Suppressor macrophage treated with lipopolysaccharide for 1 hour (primary cell): ENCODE measurements around the gene EDARADD.
"Not testable (repeated sequence)": the region's sequence is repeated elsewhere in the genome, so short reads cannot be mapped to it uniquely, and the experiment has no call there.

ENCODE experiments used
- DNase-seq, 3 donors: peaks; one replicate each; pipeline ENCODE4 v3.0.0-alpha.2; 2020 to 2022

Gene EDARADD

GRCh38 chr1:236440373-236440772, 46.3 kb downstream of the EDARADD start:
- DNase-seq: no peak

- no peak for DNase-seq
Measured at GRCh38 chr1:236450779-236451178, 56.7 kb downstream of the EDARADD start.

GRCh38 chr1:236451796-236452373, 57.8 kb downstream of the EDARADD start:
- peak; percentile 50 to 76 (median 71) for DNase-seq

- peak; percentile 33 to 56 (median 46) for DNase-seq
Measured at GRCh38 chr1:236455243-236455642, 61.2 kb downstream of the EDARADD start.

GRCh38 chr1:236457775-236458174, 63.7 kb downstream of the EDARADD start:
- no peak for DNase-seq

GRCh38 chr1:236458996-236459395, 64.9 kb downstream of the EDARADD start:
- no peak for DNase-seq

- no peak for DNase-seq
Measured at GRCh38 chr1:236460103-236460502, 66.0 kb downstream of the EDARADD start.

GRCh38 chr1:236464197-236464596, 70.1 kb downstream of the EDARADD start:
- not testable (repeated sequence) for DNase-seq

- DNase-seq: no peak
Measured at GRCh38 chr1:236465231-236465958, 71.3 kb downstream of the EDARADD start.

GRCh38 chr1:236465959-236466303, 71.8 kb downstream of the EDARADD start:
- DNase-seq: no peak

GRCh38 chr1:236467327-236467641, 73.2 kb downstream of the EDARADD start:
- DNase-seq: no peak

- no peak for DNase-seq
Measured at GRCh38 chr1:236468625-236469024, 74.5 kb downstream of the EDARADD start.

- no peak for DNase-seq
Measured at GRCh38 chr1:236469466-236469865, 75.4 kb downstream of the EDARADD start.

- DNase-seq: no peak
Measured at GRCh38 chr1:236471096-236471495, 77.0 kb downstream of the EDARADD start.

GRCh38 chr1:236471653-236472052, 77.6 kb downstream of the EDARADD start:
- no peak for DNase-seq

- no peak for DNase-seq
Measured at GRCh38 chr1:236472850-236473788, 79.0 kb downstream of the EDARADD start.

GRCh38 chr1:236476019-236476418, 81.9 kb downstream of the EDARADD start:
- no peak for DNase-seq

- DNase-seq: no peak
Measured at GRCh38 chr1:236480758-236481436, 86.8 kb downstream of the EDARADD start.

GRCh38 chr1:236484310-236484971, 90.4 kb downstream of the EDARADD start:
- no peak for DNase-seq

GRCh38 chr1:236486356-236487002, 92.4 kb downstream of the EDARADD start:
- no peak for DNase-seq

- DNase-seq: not testable (repeated sequence)
Measured at GRCh38 chr1:236489161-236489560, 95.1 kb downstream of the EDARADD start.
